Activated CD8-positive, alpha-beta memory T cell treated with anti-CD3 and anti-CD28 coated beads, Interleukin-2, amount 50 U/mL, for 1 hour (primary cell): ENCODE results near the gene FOXB1.

Experiments used
- DNase-seq: peaks from one replicate; pipeline ENCODE4 v3.0.0-alpha.2; 2020; ENCODE audit errors: extremely low read depth

Gene FOXB1

GRCh38 chr15:59998950-59999611, 5.0 kb upstream of the FOXB1 start:
- DNase-seq, result no peak

- DNase-seq, result no peak
These were observed 4.4 kb upstream of the FOXB1 start for GRCh38 chr15:59999612-60000112.

GRCh38 chr15:60000113-60000823, 3.8 kb upstream of the FOXB1 start:
- no peak for DNase-seq

GRCh38 chr15:60000824-60001609, 3.1 kb upstream of the FOXB1 start:
- DNase-seq, result no peak

GRCh38 chr15:60001610-60002527, 2.2 kb upstream of the FOXB1 start:
- no peak for DNase-seq

GRCh38 chr15:60002528-60003218, 1.4 kb upstream of the FOXB1 start:
- DNase-seq, result no peak

GRCh38 chr15:60003243-60004008, 685 bp upstream of the FOXB1 start:
- no peak for DNase-seq

GRCh38 chr15:60004846-60005351, 788 bp downstream of the FOXB1 start:
- DNase-seq, result no peak

- DNase-seq, result no peak
These were observed 1.5 kb downstream of the FOXB1 start for GRCh38 chr15:60005352-60006202.

GRCh38 chr15:60006203-60006862, 2.2 kb downstream of the FOXB1 start:
- no peak for DNase-seq

- no peak for DNase-seq
These were observed 2.8 kb downstream of the FOXB1 start for GRCh38 chr15:60006873-60007272.

GRCh38 chr15:60009124-60009960, 5.2 kb downstream of the FOXB1 start:
- no peak for DNase-seq

- no peak for DNase-seq
These were observed 6.0 kb downstream of the FOXB1 start for GRCh38 chr15:60009980-60010732.

- DNase-seq, result no peak
These were observed 6.7 kb downstream of the FOXB1 start for GRCh38 chr15:60010858-60011257.

- no peak for DNase-seq
These were observed 8.6 kb downstream of the FOXB1 start for GRCh38 chr15:60012695-60013094.
